HG03039 (cell line): ENCODE measurements around the gene DUSP7.

ENCODE experiments used
- ATAC-seq: cut with Tn5 transposase; IDR thresholded peaks from one replicate; pipeline ENCODE4 v1.9.1; 2021; ENCODE audit warnings: mild to moderate bottlenecking, moderate library complexity; ENCODE audit not compliant: unreplicated experiment

The DUSP7 gene

GRCh38 chr3:52013802-52014598, 42.4 kb downstream of the DUSP7 start:
- ATAC-seq: no peak

- no peak for ATAC-seq
Observed at GRCh38 chr3:52012699-52013098, 43.7 kb downstream of the DUSP7 start.

GRCh38 chr3:52010431-52010830, 45.9 kb downstream of the DUSP7 start:
- ATAC-seq: no peak

GRCh38 chr3:52007291-52007690, 49.1 kb downstream of the DUSP7 start:
- no peak for ATAC-seq

GRCh38 chr3:52006820-52007133, 49.6 kb downstream of the DUSP7 start:
- no peak for ATAC-seq

- no peak for ATAC-seq
Observed at GRCh38 chr3:52006017-52006819, 50.2 kb downstream of the DUSP7 start.

- no peak for ATAC-seq
Observed at GRCh38 chr3:52005571-52005986, 50.8 kb downstream of the DUSP7 start.

GRCh38 chr3:52004906-52005395, 51.4 kb downstream of the DUSP7 start:
- no peak for ATAC-seq

GRCh38 chr3:52004163-52004787, 52.1 kb downstream of the DUSP7 start:
- no peak for ATAC-seq

- ATAC-seq: no peak
Observed at GRCh38 chr3:52002748-52003147, 53.6 kb downstream of the DUSP7 start.

GRCh38 chr3:52001443-52001974, 54.9 kb downstream of the DUSP7 start:
- no peak for ATAC-seq

GRCh38 chr3:51999846-52000245, 56.5 kb downstream of the DUSP7 start:
- no peak for ATAC-seq
